GM18870 (cell line): ENCODE data around the gene EMP3.
"Not testable (repeated sequence)": the region's sequence is repeated elsewhere in the genome, so short reads cannot be mapped to it uniquely, and the experiment has no call there.

Experiments used
- ATAC-seq: cut with Tn5 transposase; IDR thresholded peaks from one replicate; pipeline ENCODE4 v1.9.1; 2021; ENCODE audit warnings: moderate library complexity; ENCODE audit not compliant: unreplicated experiment

Gene EMP3

GRCh38 chr19:48371367-48371766, 46.0 kb downstream of the EMP3 start:
- no peak for ATAC-seq

GRCh38 chr19:48371771-48372170, 46.4 kb downstream of the EMP3 start:
- ATAC-seq: not testable (repeated sequence)

GRCh38 chr19:48372904-48373303, 47.6 kb downstream of the EMP3 start:
- ATAC-seq: no peak

- ATAC-seq: no peak
Observed at GRCh38 chr19:48373567-48373966, 48.2 kb downstream of the EMP3 start.

GRCh38 chr19:48378194-48378570, 52.8 kb downstream of the EMP3 start:
- ATAC-seq: no peak

GRCh38 chr19:48379058-48379457, 53.7 kb downstream of the EMP3 start:
- ATAC-seq: no peak
